ENCODE results near the gene C1orf198.

GRCh38 chr1:230850547-230850946 lies 17.8 kb downstream of the C1orf198 start:
- TF ChIP-seq CTCF (IDR thresholded peaks at IDR 0.05 in 2 of 3, conservative IDR thresholded peaks at IDR 0.05 in 1 of 3; ENCODE audit: borderline replicate concordance in 1 of 3, insufficient read depth in 1 of 3, low read depth in 2 of 3, low read length in 2 of 3): no peak
- no peak for TF ChIP-seq JUND (IDR thresholded peaks at IDR 0.05)
- TF ChIP-seq POLR2AphosphoS5 (IDR thresholded peaks at IDR 0.05; ENCODE audit: low read depth, low read length): no peak
- no peak for TF ChIP-seq TCF7L2 (IDR thresholded peaks at IDR 0.05; ENCODE audit: borderline replicate concordance, extremely low read depth, insufficient read depth, insufficient read length)
- no peak for TF ChIP-seq EZH2phosphoT487 (IDR thresholded peaks at IDR 0.05; ENCODE audit: borderline replicate concordance)
- no peak for TF ChIP-seq MAX (IDR thresholded peaks at IDR 0.05)
- TF ChIP-seq EZH2 (IDR thresholded peaks at IDR 0.05): no peak
- no peak for TF ChIP-seq REST (IDR thresholded peaks at IDR 0.05; ENCODE audit: low read depth)

All from HCT116 (cell line).